ENCODE measurements around the gene PHTF1. TPM values are rescaled to one million over a fixed set of nuclear protein-coding genes. Genes with fewer than 3 reads are reported as not detected.

The PHTF1 gene
- total RNA-seq, 1 experiment from 2014 or later = 27.3 TPM

GRCh38 chr1:113751114-113751513 lies 8.2 kb downstream of the PHTF1 start:
- BruUV-seq (replicated peaks) = no TSS peak
- CTCF ChIA-PET = no interaction called here
- Histone ChIP-seq H3K79me2 (ENCODE audit: low read length) (peaks cover 8% of the 10 kb centered on the region), H3K36me3 (ENCODE audit: low read depth, low read length) (peaks cover 12% of the 10 kb centered on the region; the same call in 1 of the 2 replicates), H2AFZ (ENCODE audit: low read length) (no peak overlapping the region), H3K27me3 (ENCODE audit: low read length) (no peaks in the 10 kb centered on the region), H3K9ac (ENCODE audit: low read length) (no peak overlapping the region), H3K9me2 (replicated peaks; ENCODE audit: low read length) (no peaks in the 10 kb centered on the region), H3F3A (ENCODE audit: low read length, unreplicated experiment) (no peaks in the 10 kb centered on the region), H3K27ac (ENCODE audit: low read length) (no peak overlapping the region), H4K20me1 (ENCODE audit: low read length) (no peaks in the 10 kb centered on the region), H3K4me3 (ENCODE audit: low read length) (no peak overlapping the region), H3K4me2 (ENCODE audit: low read length) (no peak overlapping the region), H3K4me1 (ENCODE audit: insufficient read depth, low read length) (no peaks in the 10 kb centered on the region), H3K9me3 (ENCODE audit: low read length) (no peaks in the 10 kb centered on the region)
- no peak for TF ChIP-seq EZH2 (IDR thresholded peaks at IDR 0.05; ENCODE audit: low read length, unreplicated experiment)
- TF ChIP-seq CTCF (conservative IDR thresholded peaks at IDR 0.05; ENCODE audit: low read depth, low read length) = no peak
- TF ChIP-seq EZH2phosphoT487 (IDR thresholded peaks at IDR 0.05; ENCODE audit: borderline replicate concordance, low read length) = no peak
- POLR2A ChIA-PET (ENCODE audit: unreplicated experiment) = no interaction called here
- no peak for DNase-seq
- no peak for ATAC-seq
- intact Hi-C loops (cut with micrococcal nuclease) = no loop called here

- no peak overlapping the region for H3K27ac ChIP-seq (ENCODE audit: low read length)
- H3K4me3 ChIP-seq (ENCODE audit: low read length) = no peak overlapping the region
- intact Hi-C loops (cut with micrococcal nuclease) = no loop called here
- no peak overlapping the region for H2AFZ ChIP-seq (ENCODE audit: low read length)
- H4K20me1 ChIP-seq (ENCODE audit: low read length) = no peaks in the 10 kb centered on the region
- no peaks in the 10 kb centered on the region for H3K9me3 ChIP-seq (ENCODE audit: low read length)
- no peaks in the 10 kb centered on the region for H3F3A ChIP-seq (ENCODE audit: low read length, unreplicated experiment)
- ChIA-PET POLR2A (ENCODE audit: unreplicated experiment) (no interaction called here), CTCF (no interaction called here)
- peaks cover 12% of the 10 kb centered on the region; the same call in 1 of the 2 replicates for H3K36me3 ChIP-seq (ENCODE audit: low read depth, low read length)
- ATAC-seq = no peak
- TF ChIP-seq EZH2phosphoT487 (IDR thresholded peaks at IDR 0.05; ENCODE audit: borderline replicate concordance, low read length) = no peak
- no peak overlapping the region for H3K9ac ChIP-seq (ENCODE audit: low read length)
- no peak overlapping the region for H3K4me2 ChIP-seq (ENCODE audit: low read length)
- no peaks in the 10 kb centered on the region for H3K79me2 ChIP-seq (ENCODE audit: low read length)
- H3K27me3 ChIP-seq (ENCODE audit: low read length) = no peaks in the 10 kb centered on the region
- H3K9me2 ChIP-seq (replicated peaks; ENCODE audit: low read length) = no peaks in the 10 kb centered on the region
- H3K4me1 ChIP-seq (ENCODE audit: insufficient read depth, low read length) = no peaks in the 10 kb centered on the region
- BruUV-seq (replicated peaks) = no TSS peak
- DNase-seq = no peak
Observed at GRCh38 chr1:113749402-113749801, 9.9 kb downstream of the PHTF1 start.

- Histone ChIP-seq H3K27me3 (ENCODE audit: low read length) (no peaks in the 10 kb centered on the region), H3F3A (ENCODE audit: low read length, unreplicated experiment) (no peaks in the 10 kb centered on the region), H4K20me1 (ENCODE audit: low read length) (0 out of 2 replicates have a peak, but pooled peaks cover 5% of the 10 kb centered on the region), H3K4me2 (ENCODE audit: low read length) (no peak overlapping the region), H3K36me3 (ENCODE audit: low read depth, low read length) (0 out of 2 replicates have a peak, but pooled peaks cover 6% of the 10 kb centered on the region), H3K79me2 (ENCODE audit: low read length) (no peaks in the 10 kb centered on the region), H3K9me2 (replicated peaks; ENCODE audit: low read length) (no peaks in the 10 kb centered on the region), H3K9ac (ENCODE audit: low read length) (no peak overlapping the region), H3K9me3 (ENCODE audit: low read length) (no peaks in the 10 kb centered on the region), H3K4me1 (ENCODE audit: insufficient read depth, low read length) (no peaks in the 10 kb centered on the region), H3K27ac (ENCODE audit: low read length) (no peak overlapping the region), H2AFZ (ENCODE audit: low read length) (no peak overlapping the region), H3K4me3 (ENCODE audit: low read length) (no peak overlapping the region)
- POLR2A ChIA-PET (ENCODE audit: unreplicated experiment) = no interaction called here
- intact Hi-C loops (cut with micrococcal nuclease) = no loop called here
- DNase-seq (no peak), ATAC-seq (peak; percentile 33; the same call in 1 of the 2 replicates)
- CTCF ChIA-PET = no interaction called here
- TF ChIP-seq EZH2 (IDR thresholded peaks at IDR 0.05; ENCODE audit: low read length, unreplicated experiment) = no peak
- TF ChIP-seq EZH2phosphoT487 (IDR thresholded peaks at IDR 0.05; ENCODE audit: borderline replicate concordance, low read length) = no peak
- no peak for TF ChIP-seq CTCF (conservative IDR thresholded peaks at IDR 0.05; ENCODE audit: low read depth, low read length)
- BruUV-seq (replicated peaks) = no TSS peak
Observed at GRCh38 chr1:113747376-113747775, 11.9 kb downstream of the PHTF1 start.

Data from PC-3 (cell line).